ENCODE results near the gene MASP2. TPM values are rescaled to one million over a fixed set of nuclear protein-coding genes. Genes with fewer than 3 reads are reported as not detected.

The MASP2 gene
- total RNA-seq, 1 donor from 2014 or later: 0.73 TPM

- no peaks in the 10 kb centered on the region for H3K27me3 ChIP-seq (ENCODE audit: insufficient read depth, low read length)
- H3K27me3 Mint-ChIP-seq (ENCODE audit: low read depth, unreplicated experiment): no peaks in the 10 kb centered on the region
- H2AFZ ChIP-seq (ENCODE audit: low read depth, low read length): no peak overlapping the region
- peaks cover 28% of the 10 kb centered on the region for H3K79me2 ChIP-seq (ENCODE audit: insufficient read depth, low read length)
- H3K27ac ChIP-seq (ENCODE audit: low read depth, low read length): no peak overlapping the region
- H3K9me3 Mint-ChIP-seq (ENCODE audit: unreplicated experiment): no peaks in the 10 kb centered on the region
- H4K20me1 ChIP-seq (ENCODE audit: insufficient read depth, low read length): peaks cover 16% of the 10 kb centered on the region
- FAIRE-seq: no peak
- no peak overlapping the region for H3K9ac ChIP-seq (ENCODE audit: low read length)
- H3K4me2 ChIP-seq (ENCODE audit: low read length): no peak overlapping the region
- DNase-seq (ENCODE audit: low read depth): peak; percentile 91
- H3K36me3 ChIP-seq (ENCODE audit: insufficient read depth, low read length): peaks cover 24% of the 10 kb centered on the region
- no peak overlapping the region for H3K4me3 Mint-ChIP-seq (ENCODE audit: unreplicated experiment)
- H3K4me3 ChIP-seq (ENCODE audit: insufficient read depth, low read depth, low read length): no peak overlapping the region
- no peaks in the 10 kb centered on the region for H3K9me3 ChIP-seq (ENCODE audit: insufficient read depth, low read depth, low read length)
- H3K36me3 Mint-ChIP-seq (ENCODE audit: low read depth, unreplicated experiment): peaks cover 16% of the 10 kb centered on the region
- TF ChIP-seq CTCF (IDR thresholded peaks at IDR 0.05; ENCODE audit: insufficient read depth, low read depth, low read length) (no peak), EZH2 (IDR thresholded peaks at IDR 0.05; ENCODE audit: insufficient read depth, low read length) (no peak)
- peaks cover 16% of the 10 kb centered on the region for H3K4me1 Mint-ChIP-seq (ENCODE audit: low read depth, unreplicated experiment)
- no peak overlapping the region for H3K27ac Mint-ChIP-seq (ENCODE audit: unreplicated experiment)
- H3K4me1 ChIP-seq (ENCODE audit: insufficient read depth, low read length): peaks cover 14% of the 10 kb centered on the region
Observed at GRCh38 chr1:11062965-11063401, 15.9 kb upstream of the MASP2 start.

GRCh38 chr1:11061652-11062365, 14.8 kb upstream of the MASP2 start:
- no peaks in the 10 kb centered on the region for H3K27me3 Mint-ChIP-seq (ENCODE audit: low read depth, unreplicated experiment)
- DNase-seq (ENCODE audit: low read depth) (no peak), FAIRE-seq (no peak)
- Histone ChIP-seq H3K9me3 (ENCODE audit: insufficient read depth, low read depth, low read length) (no peaks in the 10 kb centered on the region), H2AFZ (ENCODE audit: low read depth, low read length) (no peak overlapping the region), H3K9ac (ENCODE audit: low read length) (peak overlapping the region; percentile 10), H4K20me1 (ENCODE audit: insufficient read depth, low read length) (peaks cover 26% of the 10 kb centered on the region), H3K79me2 (ENCODE audit: insufficient read depth, low read length) (peaks cover 35% of the 10 kb centered on the region), H3K27me3 (ENCODE audit: insufficient read depth, low read length) (no peaks in the 10 kb centered on the region), H3K4me1 (ENCODE audit: insufficient read depth, low read length) (peaks cover 14% of the 10 kb centered on the region), H3K36me3 (ENCODE audit: insufficient read depth, low read length) (peaks cover 22% of the 10 kb centered on the region), H3K4me2 (ENCODE audit: low read length) (peak overlapping the region; percentile 92), H3K27ac (ENCODE audit: low read depth, low read length) (no peak overlapping the region), H3K4me3 (ENCODE audit: insufficient read depth, low read depth, low read length) (no peak overlapping the region)
- H3K9me3 Mint-ChIP-seq (ENCODE audit: unreplicated experiment): no peaks in the 10 kb centered on the region
- H3K4me1 Mint-ChIP-seq (ENCODE audit: low read depth, unreplicated experiment): peaks cover 16% of the 10 kb centered on the region
- peak overlapping the region; percentile 18 for H3K27ac Mint-ChIP-seq (ENCODE audit: unreplicated experiment)
- H3K36me3 Mint-ChIP-seq (ENCODE audit: low read depth, unreplicated experiment): peaks cover 15% of the 10 kb centered on the region
- no peak for TF ChIP-seq CTCF (IDR thresholded peaks at IDR 0.05; ENCODE audit: insufficient read depth, low read depth, low read length)
- no peak for TF ChIP-seq EZH2 (IDR thresholded peaks at IDR 0.05; ENCODE audit: insufficient read depth, low read length)
- no peak overlapping the region for H3K4me3 Mint-ChIP-seq (ENCODE audit: unreplicated experiment)
